Ectodermal cell (in vitro differentiated cells): ENCODE measurements around the gene CASKIN1.
A peak's percentile ranks its signal among the peaks of the same experiment; 100 is the strongest.

Experiments
- H3K27ac ChIP-seq: 2 replicates; pipeline ENCODE4 v1.7.0; 2013; ENCODE audit warnings: mild to moderate bottlenecking, low read depth, low read length; ENCODE audit not compliant: insufficient read depth, poor library complexity, severe bottlenecking
- H3K27me3 ChIP-seq: 2 replicates; pipeline ENCODE4 v1.7.0; 2013; ENCODE audit warnings: mild to moderate bottlenecking, low read length; ENCODE audit not compliant: insufficient read depth, control insufficient read depth, poor library complexity, severe bottlenecking
- H3K36me3 ChIP-seq: one replicate; pipeline ENCODE4 v1.7.0; 2013; ENCODE audit warnings: low read length; ENCODE audit not compliant: control insufficient read depth, insufficient read depth
- H3K4me1 ChIP-seq: one replicate; pipeline ENCODE4 v1.7.0; 2013; ENCODE audit warnings: low read length; ENCODE audit not compliant: control insufficient read depth, insufficient read depth
- H3K4me3 ChIP-seq: 2 replicates; pipeline ENCODE4 v1.7.0; 2013; ENCODE audit warnings: low read depth, low read length, control low read depth; ENCODE audit not compliant: insufficient read depth
- H3K9me3 ChIP-seq: 2 replicates; pipeline ENCODE4 v1.7.0; 2013; ENCODE audit warnings: mild to moderate bottlenecking, low read length, moderate library complexity; ENCODE audit not compliant: control insufficient read depth
- WGBS, 2 experiments: methylation state at CpG; one replicate each; pipeline ENCODE4 v1.1.7; 2013; ENCODE audit warnings: missing lambda C conversion rate in 2 of 2; 5-methylcytosine and 5-hydroxymethylcytosine counted together

The CASKIN1 gene

GRCh38 chr16:2156849-2157224 lies 39.6 kb downstream of the CASKIN1 start:
- peak overlapping the region; percentile 70 for H3K4me3 ChIP-seq
- H3K36me3 ChIP-seq, result peaks cover 4% of the 10 kb centered on the region
- peaks cover 57% of the 10 kb centered on the region for H3K4me1 ChIP-seq
- no peaks in the 10 kb centered on the region for H3K27me3 ChIP-seq
- H3K27ac ChIP-seq, result no peak overlapping the region
- WGBS, 2 experiments, result 79 to 83% methylated on average over 5 of the region's 5 CpGs
- H3K9me3 ChIP-seq, result no peaks in the 10 kb centered on the region

GRCh38 chr16:2155977-2156848 lies 40.2 kb downstream of the CASKIN1 start:
- no peaks in the 10 kb centered on the region for H3K9me3 ChIP-seq
- H3K27ac ChIP-seq, result peak overlapping the region; percentile 2
- H3K36me3 ChIP-seq, result peaks cover 4% of the 10 kb centered on the region
- 8 to 9% methylated on average over 45 to 46 of the region's 47 CpGs for WGBS, 2 experiments
- H3K4me1 ChIP-seq, result peaks cover 63% of the 10 kb centered on the region
- peak overlapping the region; percentile 70 for H3K4me3 ChIP-seq
- no peaks in the 10 kb centered on the region for H3K27me3 ChIP-seq

- Histone ChIP-seq H3K4me3 (peak within 1 kb of the TSS; percentile 81), H3K4me1 (peaks cover 62% of the 10 kb centered on the region), H3K27me3 (peaks cover 2% of the 10 kb centered on the region), H3K9me3 (no peaks in the 10 kb centered on the region), H3K36me3 (peaks cover 4% of the 10 kb centered on the region), H3K27ac (peak within 1 kb of the TSS; percentile 2)
- WGBS, 2 experiments, result 0% methylated on average over 94 of the region's 94 CpGs
Observed at GRCh38 chr16:2155091-2155950, 41.1 kb downstream of the CASKIN1 start, which contains the start of gene TRAF7. Gene TRAF7, plus strand, starts transcription at chr16:2155782. Its CDS starts 8,139 bp downstream, at chr16:2163921.

- no peak overlapping the region for H3K27ac ChIP-seq
- H3K4me3 ChIP-seq, result peak overlapping the region; percentile 81
- 1% methylated on average over 23 of the region's 23 CpGs for WGBS, 2 experiments
- H3K36me3 ChIP-seq, result peaks cover 4% of the 10 kb centered on the region
- peaks cover 63% of the 10 kb centered on the region for H3K4me1 ChIP-seq
- H3K9me3 ChIP-seq, result no peaks in the 10 kb centered on the region
- H3K27me3 ChIP-seq, result peaks cover 8% of the 10 kb centered on the region
Observed at GRCh38 chr16:2154533-2155090, 41.8 kb downstream of the CASKIN1 start.

- H3K36me3 ChIP-seq, result peaks cover 4% of the 10 kb centered on the region
- peaks cover 54% of the 10 kb centered on the region for H3K4me1 ChIP-seq
- no peaks in the 10 kb centered on the region for H3K9me3 ChIP-seq
- WGBS, 2 experiments, result 52 to 55% methylated on average over 25 of the region's 25 CpGs
- H3K4me3 ChIP-seq, result peak overlapping the region; percentile 81
- peaks cover 12% of the 10 kb centered on the region for H3K27me3 ChIP-seq
- no peak overlapping the region for H3K27ac ChIP-seq
Observed at GRCh38 chr16:2152695-2153506, 43.5 kb downstream of the CASKIN1 start.

- WGBS, 2 experiments, result 70 to 77% methylated on average over 13 of the region's 13 CpGs
- Histone ChIP-seq H3K9me3 (no peaks in the 10 kb centered on the region), H3K27me3 (peaks cover 12% of the 10 kb centered on the region), H3K36me3 (peaks cover 4% of the 10 kb centered on the region), H3K4me1 (peaks cover 44% of the 10 kb centered on the region), H3K27ac (no peak overlapping the region), H3K4me3 (no peak overlapping the region)
Observed at GRCh38 chr16:2151188-2152091, 45.0 kb downstream of the CASKIN1 start.

GRCh38 chr16:2150418-2151187 lies 45.8 kb downstream of the CASKIN1 start:
- peaks cover 44% of the 10 kb centered on the region for H3K4me1 ChIP-seq
- H3K36me3 ChIP-seq, result peaks cover 4% of the 10 kb centered on the region
- H3K9me3 ChIP-seq, result no peaks in the 10 kb centered on the region
- peaks cover 12% of the 10 kb centered on the region for H3K27me3 ChIP-seq
- 20 to 23% methylated on average over 16 to 18 of the region's 18 CpGs for WGBS, 2 experiments
- no peak overlapping the region for H3K4me3 ChIP-seq
- no peak overlapping the region for H3K27ac ChIP-seq

GRCh38 chr16:2149630-2150417 lies 46.6 kb downstream of the CASKIN1 start:
- H3K4me1 ChIP-seq, result peaks cover 44% of the 10 kb centered on the region
- H3K36me3 ChIP-seq, result peaks cover 4% of the 10 kb centered on the region
- WGBS, 2 experiments, result 16 to 19% methylated on average over 24 of the region's 24 CpGs
- no peak overlapping the region for H3K27ac ChIP-seq
- peaks cover 12% of the 10 kb centered on the region for H3K27me3 ChIP-seq
- no peaks in the 10 kb centered on the region for H3K9me3 ChIP-seq
- peak overlapping the region; percentile 46 for H3K4me3 ChIP-seq
